HCT116 (cell line): ENCODE data around the gene ST7.

ENCODE experiments used
- ATF3 ChIP-seq: IDR thresholded peaks from 2 replicates; pipeline ENCODE4 v1.6.1; 2012
- CTCF ChIP-seq, 3 experiments: fragments of 200-600 bp in 1 of 3; sonication (generic) in 1 of 3; IDR thresholded peaks in 2 of 3; conservative IDR thresholded peaks in 1 of 3; 2 replicates each; pipeline ENCODE4 v1.5.1; 2012 to 2017; ENCODE audit warnings: low read depth in 2 of 3, low read length in 2 of 3, antibody characterized with exemption in 1 of 3, borderline replicate concordance in 1 of 3, control low read depth in 1 of 3, mild to moderate bottlenecking in 1 of 3, mixed read lengths in 1 of 3, mixed run types in 1 of 3, moderate library complexity in 1 of 3; ENCODE audit not compliant: insufficient read depth in 1 of 3
- POLR2A ChIP-seq: IDR thresholded peaks from 2 replicates; pipeline ENCODE4 v1.7.0; 2011; ENCODE audit warnings: borderline replicate concordance; ENCODE audit not compliant: insufficient read depth, insufficient read length; ENCODE audit errors: extremely low read depth

- TF ChIP-seq CTCF (IDR thresholded peaks at IDR 0.05 in 2 of 3, conservative IDR thresholded peaks at IDR 0.05 in 1 of 3; ENCODE audit: borderline replicate concordance in 1 of 3, insufficient read depth in 1 of 3, low read depth in 2 of 3, low read length in 2 of 3), result no peak
- no peak for TF ChIP-seq POLR2A
- TF ChIP-seq ATF3, result no peak
These were observed 257.1 kb downstream of the ST7 start for GRCh38 chr7:117210397-117210796.
